Cardiac atrium fibroblast (primary cell): ENCODE data around the gene TRIML1. TPM values are rescaled to one million over a fixed set of nuclear protein-coding genes. Genes with fewer than 3 reads are reported as not detected.

ENCODE experiments used
- total RNA-seq: library from RNA; depleted of rRNA; stranded (reverse); fragments of >200 nt; gene quantifications from 2 replicates; pipeline ENCODE4 v1.2.3, GENCODE V29; 2015

Gene TRIML1, protein sequence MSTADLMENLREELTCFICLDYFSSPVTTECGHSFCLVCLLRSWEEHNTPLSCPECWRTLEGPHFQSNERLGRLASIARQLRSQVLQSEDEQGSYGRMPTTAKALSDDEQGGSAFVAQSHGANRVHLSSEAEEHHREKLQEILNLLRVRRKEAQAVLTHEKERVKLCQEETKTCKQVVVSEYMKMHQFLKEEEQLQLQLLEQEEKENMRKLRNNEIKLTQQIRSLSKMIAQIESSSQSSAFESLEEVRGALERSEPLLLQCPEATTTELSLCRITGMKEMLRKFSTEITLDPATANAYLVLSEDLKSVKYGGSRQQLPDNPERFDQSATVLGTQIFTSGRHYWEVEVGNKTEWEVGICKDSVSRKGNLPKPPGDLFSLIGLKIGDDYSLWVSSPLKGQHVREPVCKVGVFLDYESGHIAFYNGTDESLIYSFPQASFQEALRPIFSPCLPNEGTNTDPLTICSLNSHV
- not detected in 2 replicates for total RNA-seq

DNA sequence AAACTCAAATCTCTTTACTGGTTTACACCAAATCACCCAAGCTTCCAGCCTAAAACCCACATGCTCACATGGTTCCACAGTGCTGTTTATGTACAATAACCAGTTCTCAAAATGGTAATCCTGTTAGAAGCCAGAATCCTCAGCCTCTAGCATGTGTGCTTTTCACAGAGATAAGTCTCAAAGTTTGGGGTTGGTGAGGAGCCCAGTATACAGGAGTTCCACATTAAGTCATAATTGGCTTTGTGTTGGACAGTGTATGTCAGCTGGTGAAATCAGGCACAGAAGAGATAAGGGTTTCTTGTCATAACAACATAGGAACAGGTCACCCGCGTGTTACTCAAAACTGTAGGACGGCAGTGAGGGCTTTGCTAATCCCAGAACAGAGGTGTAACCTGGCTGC is at the start of gene TRIML1:
TSS of gene TRIML1 (plus strand) at position 301 of the 400 bp plus-strand sequence. CDS start 118 bp downstream, outside the sequence.

DNA sequence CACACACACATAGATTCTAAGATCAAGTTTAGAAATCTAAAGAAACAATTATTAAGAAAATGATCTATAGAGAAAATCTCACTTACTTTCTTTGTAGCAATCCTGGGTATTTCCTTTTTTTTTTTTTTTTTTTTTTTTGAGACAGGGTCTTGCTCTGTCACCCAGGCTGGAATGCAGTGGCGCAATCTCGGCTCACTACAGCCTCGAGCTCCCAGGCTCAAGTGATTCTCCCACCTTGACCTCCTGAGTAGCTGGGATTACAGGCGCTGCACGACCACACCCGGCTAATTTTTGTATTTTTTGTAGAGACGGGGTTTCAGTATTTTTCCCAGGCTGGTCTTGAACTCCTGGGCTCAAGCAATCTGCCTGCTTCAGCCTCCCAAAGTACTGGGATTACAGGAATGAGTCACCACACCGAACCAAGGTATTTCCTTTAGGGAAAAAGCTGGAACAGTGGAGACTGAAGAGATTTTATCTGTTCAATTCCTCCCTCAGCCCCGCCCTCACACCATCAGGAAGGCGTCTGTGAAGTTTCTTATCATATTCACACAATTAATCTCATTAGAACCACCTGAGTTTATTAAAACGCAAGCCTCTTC is 30.0 kb upstream of the TRIML1 start, which contains the start of gene TRIML2:
TSS of gene TRIML2 (minus strand) at position 447 of the 599 bp plus-strand sequence. CDS start 4,235 bp downstream, outside the sequence.

Other genes starting within 250 kb of the TRIML1 start
- gene ZFP42, start 143.7 kb upstream of the TRIML1 start, total RNA-seq = 0.18 TPM in 1 of 2 replicates, not detected in the other
- not detected in 2 replicates for gene TRIML2, start 29.8 kb upstream of the TRIML1 start, total RNA-seq